GM19397 (cell line): ENCODE results near the gene PHF23.

Source experiments
- ATAC-seq: cut with Tn5 transposase; IDR thresholded peaks from one replicate; pipeline ENCODE4 v1.9.1; 2021; ENCODE audit warnings: mild to moderate bottlenecking, moderate library complexity; ENCODE audit not compliant: unreplicated experiment

Gene PHF23

DNA sequence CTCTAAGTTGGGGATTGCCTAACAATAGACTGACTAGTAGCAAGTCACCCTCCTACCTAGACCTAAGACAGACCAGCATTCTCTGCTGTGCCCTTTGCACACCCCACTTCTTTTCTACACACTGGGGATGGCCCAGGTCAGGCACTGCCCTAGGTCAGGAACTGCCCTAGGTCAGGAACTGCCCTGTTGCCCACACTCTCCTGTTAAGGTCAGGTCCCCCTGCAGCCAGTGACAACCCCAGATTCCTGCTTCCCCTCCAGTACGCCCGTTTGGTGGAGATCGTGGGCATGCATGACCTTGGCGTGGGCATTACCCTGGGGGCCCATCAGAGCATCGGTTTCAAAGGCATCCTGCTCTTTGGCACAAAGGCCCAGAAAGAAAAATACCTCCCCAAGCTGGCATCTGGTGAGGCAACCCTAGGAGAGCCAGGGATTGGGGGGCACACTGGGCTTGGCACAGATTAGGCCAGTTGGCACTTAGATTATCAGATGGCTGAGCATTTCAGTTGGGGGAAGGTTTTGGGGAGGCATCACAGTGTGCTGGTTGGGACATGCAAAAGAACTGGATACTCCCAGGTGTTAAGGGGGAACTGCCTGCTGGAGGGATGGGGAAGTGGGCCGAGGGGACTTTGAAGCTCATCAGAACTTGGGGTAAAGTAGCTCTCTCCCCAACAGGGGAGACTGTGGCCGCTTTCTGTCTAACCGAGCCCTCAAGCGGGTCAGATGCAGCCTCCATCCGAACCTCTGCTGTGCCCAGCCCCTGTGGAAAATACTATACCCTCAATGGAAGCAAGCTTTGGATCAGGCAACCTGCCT is 17.8 kb downstream of the PHF23 start:
- ATAC-seq = no peak

GRCh38 chr17:7220593-7221277 is 18.5 kb downstream of the PHF23 start:
- no peak for ATAC-seq

DNA sequence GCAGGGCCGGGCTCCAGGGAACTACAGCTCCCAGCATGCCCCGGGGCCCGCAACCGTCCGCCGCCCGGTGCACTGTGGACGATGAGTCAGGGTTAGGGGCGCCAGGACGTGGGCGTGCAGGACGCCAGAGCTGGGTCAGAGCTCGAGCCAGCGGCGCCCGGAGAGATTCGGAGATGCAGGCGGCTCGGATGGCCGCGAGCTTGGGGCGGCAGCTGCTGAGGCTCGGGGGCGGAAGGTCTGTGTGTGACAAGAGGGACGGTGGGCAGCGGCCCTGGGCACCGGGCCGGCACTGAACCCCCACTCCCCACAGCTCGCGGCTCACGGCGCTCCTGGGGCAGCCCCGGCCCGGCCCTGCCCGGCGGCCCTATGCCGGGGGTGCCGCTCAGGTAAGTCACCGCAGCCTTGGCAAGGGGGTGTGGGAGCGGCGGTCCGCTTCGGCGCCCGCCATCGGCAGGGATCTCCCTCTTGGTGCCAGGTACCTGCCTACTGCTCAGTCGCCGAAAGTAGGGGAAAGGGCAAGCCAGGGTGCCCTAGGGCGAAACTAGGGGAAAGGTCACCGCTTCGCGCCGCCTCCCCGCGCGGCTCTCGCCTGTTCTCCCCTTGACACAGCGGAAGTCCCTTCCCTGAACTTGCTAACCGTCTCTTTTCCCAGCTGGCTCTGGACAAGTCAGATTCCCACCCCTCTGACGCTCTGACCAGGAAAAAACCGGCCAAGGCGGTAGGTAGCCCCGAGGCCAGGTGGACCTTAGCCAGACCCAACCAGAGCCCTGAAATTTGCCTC is 19.3 kb downstream of the PHF23 start, which contains the start of the genes ACADVL and DLG4:
ACADVL (plus strand) TSS at position 127 of the 781 bp plus-strand sequence; CDS start at position 174, 47 bp downstream.
DLG4 (minus strand) TSS at position 25 of the 781 bp plus-strand sequence.
- peak; percentile 56 for ATAC-seq

DNA sequence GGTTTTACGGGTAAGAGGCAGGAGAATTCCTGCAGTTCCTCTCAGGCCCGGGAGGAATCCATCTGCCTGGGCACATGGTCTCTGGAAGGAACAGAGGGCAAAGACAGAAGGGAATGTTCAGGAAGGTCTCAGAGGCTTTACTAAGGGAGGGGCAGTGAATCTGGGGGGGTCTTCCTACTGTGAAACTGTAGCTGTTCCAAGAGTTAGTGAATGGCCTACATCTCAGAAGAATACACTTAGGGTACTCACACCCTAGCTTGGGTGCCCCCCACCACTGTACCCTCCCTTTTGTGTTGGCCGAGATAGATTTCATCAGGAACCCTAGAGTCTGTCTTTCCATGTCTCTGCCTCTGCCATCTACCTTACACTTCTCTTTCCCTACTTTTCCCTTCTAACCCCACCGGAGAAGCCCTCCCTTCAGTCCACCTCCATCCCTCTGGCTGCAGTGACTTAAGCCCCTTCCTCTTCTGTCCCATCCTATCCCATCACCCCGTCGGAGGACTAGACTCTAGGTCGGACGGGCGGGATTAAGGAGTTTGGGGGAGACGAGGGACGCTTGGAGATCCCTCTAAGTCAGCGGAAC is 19.9 kb downstream of the PHF23 start:
- no peak for ATAC-seq

DNA sequence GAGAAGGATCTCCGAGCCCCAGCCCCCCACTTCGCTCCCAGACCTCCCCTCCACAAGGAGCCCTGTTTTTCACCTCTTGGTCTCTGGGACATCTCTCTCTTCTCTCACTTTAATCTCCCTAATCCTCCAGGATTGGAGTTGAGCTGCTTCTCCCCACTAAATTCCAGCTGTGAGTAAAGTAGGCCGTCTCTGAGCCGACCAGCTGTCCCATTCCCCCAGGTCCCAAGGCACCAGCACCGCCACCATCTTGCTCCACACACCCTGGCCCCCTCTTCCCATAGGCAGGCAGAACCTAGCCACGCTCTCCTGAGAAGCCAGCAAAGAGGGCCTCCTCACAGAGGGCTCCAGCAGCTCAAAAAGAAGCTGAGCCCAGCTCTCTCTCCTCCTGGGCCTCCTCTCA is 20.5 kb downstream of the PHF23 start:
- no peak for ATAC-seq

- ATAC-seq = no peak
Measured at GRCh38 chr17:7218166-7218565, 21.1 kb downstream of the PHF23 start.

- no peak for ATAC-seq
Measured at GRCh38 chr17:7217113-7217987, 21.9 kb downstream of the PHF23 start.

DNA sequence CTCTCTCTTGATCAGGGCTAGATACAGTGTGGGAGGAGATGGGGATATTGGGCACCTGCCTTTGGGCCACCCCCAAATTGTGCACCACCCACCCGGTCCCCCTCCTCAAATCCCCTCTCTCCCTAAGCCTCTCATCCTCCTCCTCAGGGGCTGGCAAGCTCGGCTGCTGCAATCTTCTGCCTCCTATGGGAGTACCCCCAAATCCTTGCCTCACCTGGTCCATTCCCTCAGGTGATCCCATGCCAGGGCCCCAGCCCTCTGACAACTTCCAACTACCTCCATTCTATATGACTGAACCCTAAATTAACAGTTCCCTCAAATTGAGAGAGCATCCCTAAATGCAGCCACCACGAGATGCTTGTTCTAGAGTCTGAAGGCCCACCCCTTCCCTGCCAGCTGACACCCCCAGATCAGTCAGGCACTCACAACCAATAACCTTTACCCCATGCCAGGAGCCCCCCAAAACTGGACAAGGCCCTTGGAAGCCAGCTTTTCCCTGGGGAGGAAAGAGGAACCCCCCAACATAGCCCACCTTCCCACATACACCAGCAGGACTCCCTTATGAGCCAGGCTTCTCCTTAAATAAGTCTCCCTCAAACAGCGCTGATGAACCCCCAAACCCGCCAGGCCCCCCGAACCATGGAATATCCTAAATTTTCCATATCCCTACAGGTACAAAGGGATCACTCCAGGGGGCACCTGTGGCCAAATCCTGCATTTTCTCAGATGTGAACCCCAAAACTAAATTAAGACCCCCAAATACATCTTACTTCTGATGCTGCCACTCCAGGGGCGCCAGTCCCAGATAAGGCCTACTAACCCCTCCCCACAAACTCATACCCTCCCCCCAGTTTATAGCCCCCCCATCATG is 22.8 kb downstream of the PHF23 start:
- ATAC-seq = no peak

- ATAC-seq = no peak
Measured at GRCh38 chr17:7215652-7216180, 23.5 kb downstream of the PHF23 start.

DNA sequence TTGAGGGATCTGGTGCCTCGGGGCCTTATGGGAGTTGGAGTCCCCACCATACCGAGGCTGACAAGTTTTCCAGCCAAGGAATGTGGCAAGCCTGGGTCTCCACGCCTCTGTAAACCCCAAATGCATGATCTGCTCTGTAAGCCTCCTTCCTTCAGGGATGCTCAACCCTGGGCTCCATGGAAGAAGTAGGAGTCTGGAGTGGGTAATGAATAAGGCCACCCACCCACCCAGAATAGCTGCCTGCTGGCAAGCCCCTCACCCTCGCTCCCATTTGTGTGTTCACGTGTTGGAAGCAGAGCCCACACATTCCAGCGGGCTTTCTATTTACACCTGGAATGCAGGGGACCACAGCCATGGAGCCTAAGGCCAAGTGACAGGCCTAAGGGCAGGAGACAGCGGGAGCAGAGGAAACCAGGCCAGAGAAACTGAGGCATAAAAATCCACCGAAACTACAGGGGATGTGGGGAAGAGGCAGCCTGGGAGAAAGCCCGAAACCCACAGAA is 24.1 kb downstream of the PHF23 start:
- ATAC-seq = no peak

GRCh38 chr17:7214300-7215135 is 24.7 kb downstream of the PHF23 start:
- ATAC-seq = peak; percentile 84

DNA sequence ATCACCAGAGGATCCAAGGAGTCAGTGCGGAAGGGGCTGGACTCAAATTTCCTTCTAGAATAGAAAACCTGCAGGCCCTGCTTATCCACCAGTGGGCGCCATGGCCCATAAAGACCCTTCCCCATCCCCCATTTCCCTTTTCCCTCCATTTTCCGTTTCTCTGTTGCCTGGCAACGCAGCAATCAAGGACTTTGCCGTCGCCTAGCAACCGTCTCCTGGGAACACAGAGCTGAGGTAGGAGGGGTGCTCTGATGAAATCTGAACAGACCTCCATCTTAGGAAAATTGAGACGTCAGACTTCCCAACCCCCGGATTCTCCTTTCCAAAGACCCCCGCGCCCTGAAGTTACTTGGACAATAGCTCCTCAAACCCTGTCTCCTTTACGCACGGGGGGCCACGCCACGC is 25.4 kb downstream of the PHF23 start:
- no peak for ATAC-seq

- no peak for ATAC-seq
Measured at GRCh38 chr17:7211491-7212273, 27.6 kb downstream of the PHF23 start.

- ATAC-seq = no peak
Measured at GRCh38 chr17:7208754-7209460, 30.4 kb downstream of the PHF23 start.

GRCh38 chr17:7208027-7208571 is 31.2 kb downstream of the PHF23 start:
- no peak for ATAC-seq
